KMS-11 (cell line): ENCODE data around the gene SIGLEC11.

Source experiments
- H2AFZ ChIP-seq: fragments of 200-600 bp; sonication (generic); 2 replicates; pipeline ENCODE4 v1.6.1; 2016; ENCODE audit warnings: antibody characterized with exemption, mixed run types, low read depth
- H3K27ac ChIP-seq: fragments of 200-600 bp; sonication (generic); 2 replicates; pipeline ENCODE4 v1.6.1; 2016; ENCODE audit warnings: mild to moderate bottlenecking, mixed run types
- H3K27me3 ChIP-seq: fragments of 200-600 bp; sonication (generic); 2 replicates; pipeline ENCODE4 v1.6.1; 2017; ENCODE audit warnings: mild to moderate bottlenecking, low read depth, mixed run types, moderate library complexity; ENCODE audit not compliant: insufficient read depth
- H3K36me3 ChIP-seq: fragments of 200-600 bp; sonication (generic); 2 replicates; pipeline ENCODE4 v1.6.1; 2017; ENCODE audit warnings: mild to moderate bottlenecking, mixed run types; ENCODE audit not compliant: insufficient read depth
- H3K4me1 ChIP-seq: fragments of 200-600 bp; sonication (generic); 2 replicates; pipeline ENCODE4 v1.6.1; 2016; ENCODE audit warnings: mild to moderate bottlenecking, low read depth, mixed run types; ENCODE audit not compliant: poor library complexity, severe bottlenecking
- H3K4me2 ChIP-seq: fragments of 200-600 bp; sonication (generic); 2 replicates; pipeline ENCODE4 v1.7.0; 2016; ENCODE audit warnings: mild to moderate bottlenecking, mixed run types
- H3K4me3 ChIP-seq: fragments of 200-600 bp; sonication (generic); IDR thresholded peaks from 2 replicates; pipeline ENCODE4 v1.6.1; 2017; ENCODE audit warnings: low read depth, low read length, mixed read lengths; ENCODE audit not compliant: insufficient read depth
- H3K79me2 ChIP-seq: fragments of 200-600 bp; sonication (generic); 2 replicates; pipeline ENCODE4 v1.6.1; 2016; ENCODE audit warnings: low read depth, mixed run types; ENCODE audit not compliant: insufficient read depth
- H3K9ac ChIP-seq: fragments of 200-600 bp; sonication (generic); 2 replicates; pipeline ENCODE4 v1.6.1; 2016; ENCODE audit warnings: mild to moderate bottlenecking, mixed run types
- H4K20me1 ChIP-seq: fragments of 200-600 bp; sonication (generic); 2 replicates; pipeline ENCODE4 v1.6.1; 2016; ENCODE audit warnings: mild to moderate bottlenecking, mixed run types; ENCODE audit not compliant: insufficient read depth
- TF ChIP-seq, protein P1 (sequence below): fragments of 200-600 bp; sonication (generic); conservative IDR thresholded peaks from 2 replicates; pipeline ENCODE4 v1.6.1; 2017; ENCODE audit warnings: low read depth, mild to moderate bottlenecking, antibody characterized with exemption, low read length, moderate library complexity, mixed read lengths

SIGLEC11 gene

GRCh38 chr19:49997709-49998108, 36.7 kb upstream of the SIGLEC11 start:
- TF ChIP-seq, protein P1, sequence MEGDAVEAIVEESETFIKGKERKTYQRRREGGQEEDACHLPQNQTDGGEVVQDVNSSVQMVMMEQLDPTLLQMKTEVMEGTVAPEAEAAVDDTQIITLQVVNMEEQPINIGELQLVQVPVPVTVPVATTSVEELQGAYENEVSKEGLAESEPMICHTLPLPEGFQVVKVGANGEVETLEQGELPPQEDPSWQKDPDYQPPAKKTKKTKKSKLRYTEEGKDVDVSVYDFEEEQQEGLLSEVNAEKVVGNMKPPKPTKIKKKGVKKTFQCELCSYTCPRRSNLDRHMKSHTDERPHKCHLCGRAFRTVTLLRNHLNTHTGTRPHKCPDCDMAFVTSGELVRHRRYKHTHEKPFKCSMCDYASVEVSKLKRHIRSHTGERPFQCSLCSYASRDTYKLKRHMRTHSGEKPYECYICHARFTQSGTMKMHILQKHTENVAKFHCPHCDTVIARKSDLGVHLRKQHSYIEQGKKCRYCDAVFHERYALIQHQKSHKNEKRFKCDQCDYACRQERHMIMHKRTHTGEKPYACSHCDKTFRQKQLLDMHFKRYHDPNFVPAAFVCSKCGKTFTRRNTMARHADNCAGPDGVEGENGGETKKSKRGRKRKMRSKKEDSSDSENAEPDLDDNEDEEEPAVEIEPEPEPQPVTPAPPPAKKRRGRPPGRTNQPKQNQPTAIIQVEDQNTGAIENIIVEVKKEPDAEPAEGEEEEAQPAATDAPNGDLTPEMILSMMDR = no peak

GRCh38 chr19:49988433-49988832, 27.5 kb upstream of the SIGLEC11 start:
- H3K27me3 ChIP-seq = no peaks in the 10 kb centered on the region
- TF ChIP-seq, protein P1 = no peak
- H3K4me1 ChIP-seq = no peaks in the 10 kb centered on the region
- no peaks in the 10 kb centered on the region for H3K79me2 ChIP-seq
- no peak overlapping the region for H3K4me3 ChIP-seq
- no peaks in the 10 kb centered on the region for H4K20me1 ChIP-seq
- no peak overlapping the region for H3K27ac ChIP-seq
- H3K4me2 ChIP-seq = no peak overlapping the region
- H2AFZ ChIP-seq = no peak overlapping the region
- no peaks in the 10 kb centered on the region for H3K36me3 ChIP-seq
- H3K9ac ChIP-seq = no peak overlapping the region

More at GRCh38 chr19:49997709-49998108, 36.7 kb upstream of the SIGLEC11 start:
- Histone ChIP-seq H3K4me1 (no peaks in the 10 kb centered on the region), H3K27me3 (no peaks in the 10 kb centered on the region), H3K36me3 (no peaks in the 10 kb centered on the region; the same call in 1 of the 2 replicates), H3K9ac (no peak overlapping the region), H3K27ac (no peak overlapping the region), H4K20me1 (no peaks in the 10 kb centered on the region), H2AFZ (no peak overlapping the region), H3K4me3 (no peak overlapping the region), H3K79me2 (no peaks in the 10 kb centered on the region), H3K4me2 (no peak overlapping the region)

- Histone ChIP-seq H2AFZ (no peak overlapping the region), H4K20me1 (no peaks in the 10 kb centered on the region), H3K4me2 (no peak overlapping the region), H3K79me2 (no peaks in the 10 kb centered on the region), H3K36me3 (no peaks in the 10 kb centered on the region), H3K27me3 (no peaks in the 10 kb centered on the region), H3K27ac (no peak overlapping the region), H3K9ac (no peak overlapping the region), H3K4me1 (no peaks in the 10 kb centered on the region), H3K4me3 (no peak overlapping the region)
- TF ChIP-seq, protein P1 = no peak
These were observed 27.0 kb upstream of the SIGLEC11 start for GRCh38 chr19:49988007-49988406.

GRCh38 chr19:49987159-49987698, 26.3 kb upstream of the SIGLEC11 start:
- H3K27ac ChIP-seq = no peak overlapping the region
- no peak overlapping the region for H2AFZ ChIP-seq
- H3K79me2 ChIP-seq = no peaks in the 10 kb centered on the region
- H3K4me3 ChIP-seq = no peak overlapping the region
- no peaks in the 10 kb centered on the region for H3K27me3 ChIP-seq
- no peak overlapping the region for H3K4me2 ChIP-seq
- no peak overlapping the region for H3K9ac ChIP-seq
- no peaks in the 10 kb centered on the region for H3K4me1 ChIP-seq
- no peaks in the 10 kb centered on the region for H3K36me3 ChIP-seq
- TF ChIP-seq, protein P1 = no peak
- no peaks in the 10 kb centered on the region for H4K20me1 ChIP-seq
